ENCODE measurements around the gene TRPC1. TPM values are rescaled to one million over a fixed set of nuclear protein-coding genes. Genes with fewer than 3 reads are reported as not detected.
"Not testable (repeated sequence)": the region's sequence is repeated elsewhere in the genome, so short reads cannot be mapped to it uniquely, and the experiment has no call there.

Gene TRPC1
- total and polyA plus RNA-seq, 2 experiments from 2014 or later, result 7.0 to 36.6 TPM

GRCh38 chr3:142750531-142750930 is 26.7 kb downstream of the TRPC1 start:
- ATAC-seq; H3K9me3 Mint-ChIP-seq; H3K4me1 Mint-ChIP-seq; H3K27me3 ChIP-seq (ENCODE audit: insufficient read depth); H3K27ac ChIP-seq (ENCODE audit: low read depth); DNase-seq (ENCODE audit: low spot score); H3K27ac Mint-ChIP-seq; H3K9me2 ChIP-seq (ENCODE audit: insufficient read depth); H3K4me3 ChIP-seq; H3K27me3 Mint-ChIP-seq (ENCODE audit: insufficient read depth, low read depth, poor library complexity); H4K20me1 ChIP-seq (replicated peaks; ENCODE audit: insufficient read depth); H3K4me1 ChIP-seq (ENCODE audit: insufficient read depth); H3K36me3 ChIP-seq (ENCODE audit: insufficient read depth); H2AFZ ChIP-seq; H3F3A ChIP-seq (replicated peaks; ENCODE audit: low read depth); H3K79me2 ChIP-seq (replicated peaks; ENCODE audit: insufficient read depth); H3K4me3 Mint-ChIP-seq; H3K4me2 ChIP-seq: not testable (repeated sequence)
- peaks cover 25% of the 10 kb centered on the region for H3K36me3 Mint-ChIP-seq (ENCODE audit: low read depth)

- H4K20me1 ChIP-seq (replicated peaks; ENCODE audit: insufficient read depth); H3K27me3 ChIP-seq (ENCODE audit: insufficient read depth); H3K9me3 Mint-ChIP-seq; H3K79me2 ChIP-seq (replicated peaks; ENCODE audit: insufficient read depth); H3K9me2 ChIP-seq (ENCODE audit: insufficient read depth); H3K4me3 Mint-ChIP-seq; H3K4me1 Mint-ChIP-seq; DNase-seq (ENCODE audit: low spot score); H3K4me2 ChIP-seq; H3K27ac ChIP-seq (ENCODE audit: low read depth); H3K36me3 ChIP-seq (ENCODE audit: insufficient read depth); H3K4me3 ChIP-seq; H2AFZ ChIP-seq; ATAC-seq; H3K27me3 Mint-ChIP-seq (ENCODE audit: insufficient read depth, low read depth, poor library complexity); H3K27ac Mint-ChIP-seq; H3F3A ChIP-seq (replicated peaks; ENCODE audit: low read depth); H3K4me1 ChIP-seq (ENCODE audit: insufficient read depth): not testable (repeated sequence)
- H3K36me3 Mint-ChIP-seq (ENCODE audit: low read depth), result peaks cover 27% of the 10 kb centered on the region
Measured at GRCh38 chr3:142752605-142753004, 28.8 kb downstream of the TRPC1 start.

- DNase-seq (ENCODE audit: low spot score) (no peak), ATAC-seq (no peak)
- Histone ChIP-seq H3F3A (replicated peaks; ENCODE audit: low read depth) (no peaks in the 10 kb centered on the region), H3K27me3 (ENCODE audit: insufficient read depth) (no peaks in the 10 kb centered on the region), H3K27ac (ENCODE audit: low read depth) (no peak overlapping the region), H3K36me3 (ENCODE audit: insufficient read depth) (peaks cover 3% of the 10 kb centered on the region; the same call in 1 of the 2 replicates), H3K9me2 (ENCODE audit: insufficient read depth) (no peaks in the 10 kb centered on the region), H3K4me3 (no peak overlapping the region), H2AFZ (no peak overlapping the region), H3K4me1 (ENCODE audit: insufficient read depth) (no peaks in the 10 kb centered on the region), H4K20me1 (replicated peaks; ENCODE audit: insufficient read depth) (no peaks in the 10 kb centered on the region; the same call in 1 of the 2 replicates), H3K79me2 (replicated peaks; ENCODE audit: insufficient read depth) (peaks cover 10% of the 10 kb centered on the region; the same call in 1 of the 2 replicates), H3K4me2 (no peak overlapping the region)
- no peak overlapping the region for H3K27ac Mint-ChIP-seq
- no peaks in the 10 kb centered on the region for H3K27me3 Mint-ChIP-seq (ENCODE audit: insufficient read depth, low read depth, poor library complexity)
- no peaks in the 10 kb centered on the region; the same call in 2 of the 3 replicates for H3K9me3 Mint-ChIP-seq
- peaks cover 21% of the 10 kb centered on the region for H3K36me3 Mint-ChIP-seq (ENCODE audit: low read depth)
- no peak for TF ChIP-seq NANOG (IDR thresholded peaks at IDR 0.05; ENCODE audit: borderline replicate concordance)
- TF ChIP-seq CTCF (conservative IDR thresholded peaks at IDR 0.05; ENCODE audit: low read depth in 2 of 2), result no peak
- TF ChIP-seq ZNF331 (CRISPR knock-in tag; IDR thresholded peaks at IDR 0.05; ENCODE audit: low read depth), result no peak
- no peak for TF ChIP-seq POLR2AphosphoS5 (IDR thresholded peaks at IDR 0.05; ENCODE audit: low read depth)
- TF ChIP-seq ZNF462 (CRISPR knock-in tag; IDR thresholded peaks at IDR 0.05), result no peak
- no peak for TF ChIP-seq EZH2phosphoT487 (IDR thresholded peaks at IDR 0.05; ENCODE audit: unreplicated experiment)
- H3K4me3 Mint-ChIP-seq, result no peak overlapping the region
- no peaks in the 10 kb centered on the region for H3K4me1 Mint-ChIP-seq
Measured at GRCh38 chr3:142754494-142754893, 30.7 kb downstream of the TRPC1 start.
